ENCODE data around the gene ZDHHC7.
A peak's percentile ranks its signal among the peaks of the same experiment; 100 is the strongest.

The ZDHHC7 gene

DNA sequence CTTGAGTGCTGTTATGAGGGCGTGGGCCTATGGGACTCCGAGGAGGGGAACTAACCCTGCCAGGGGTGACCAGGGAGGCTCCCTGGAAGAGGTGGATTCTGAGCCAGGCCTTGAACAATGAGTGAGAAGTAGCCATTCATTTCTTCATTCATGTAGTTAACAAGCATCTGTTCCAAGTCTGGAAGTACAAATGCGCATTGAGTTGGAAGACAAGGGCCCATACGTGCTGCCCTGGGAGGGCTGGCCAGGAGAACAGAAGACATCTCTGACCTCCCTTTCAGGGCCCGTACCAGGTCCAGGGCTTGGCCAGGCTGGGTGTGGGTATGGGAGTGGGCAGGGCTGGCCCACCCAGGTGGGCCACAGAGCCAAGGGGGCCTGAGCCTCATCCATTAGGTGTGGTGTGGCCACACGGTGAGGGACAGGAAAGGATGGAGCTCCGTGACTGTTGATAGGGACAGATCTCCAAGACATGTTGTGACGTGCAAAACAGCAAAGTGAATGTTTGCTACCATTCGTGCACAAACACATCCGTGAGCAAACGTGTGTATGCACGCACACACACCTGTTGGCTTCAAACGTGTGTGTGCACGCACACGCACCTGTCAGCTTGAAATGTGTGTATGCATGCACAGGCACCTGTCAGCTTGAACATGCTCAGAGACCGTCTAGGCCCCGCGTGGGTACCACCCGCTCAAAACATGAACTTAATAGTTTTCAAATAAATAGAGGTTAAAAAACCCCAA is 46.8 kb downstream of the ZDHHC7 start:
- DNase-seq (ENCODE audit: low spot score), result no peak

- DNase-seq (ENCODE audit: low spot score), result no peak
These were observed 48.3 kb downstream of the ZDHHC7 start for GRCh38 chr16:84963066-84963465.

DNA sequence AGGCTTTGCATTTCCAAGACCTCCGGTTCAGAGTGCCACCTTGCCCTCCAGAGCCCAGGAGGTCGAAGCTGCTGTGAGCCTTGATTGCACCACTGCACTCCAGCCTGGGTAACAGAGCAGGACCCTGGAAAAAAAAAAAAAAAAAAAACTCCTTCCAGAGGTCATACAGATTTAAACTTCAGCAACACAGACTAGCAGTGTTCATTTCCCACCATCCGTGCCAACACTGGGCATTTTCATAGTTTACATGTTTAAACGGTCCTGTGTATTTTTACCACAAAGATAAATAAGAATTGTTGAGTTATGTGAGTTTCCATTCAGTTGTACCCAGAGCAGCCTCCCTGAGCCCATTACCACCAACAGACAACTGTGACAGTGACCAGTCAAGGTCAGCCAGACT is 50.4 kb downstream of the ZDHHC7 start:
- DNase-seq (ENCODE audit: low spot score), result no peak

DNA sequence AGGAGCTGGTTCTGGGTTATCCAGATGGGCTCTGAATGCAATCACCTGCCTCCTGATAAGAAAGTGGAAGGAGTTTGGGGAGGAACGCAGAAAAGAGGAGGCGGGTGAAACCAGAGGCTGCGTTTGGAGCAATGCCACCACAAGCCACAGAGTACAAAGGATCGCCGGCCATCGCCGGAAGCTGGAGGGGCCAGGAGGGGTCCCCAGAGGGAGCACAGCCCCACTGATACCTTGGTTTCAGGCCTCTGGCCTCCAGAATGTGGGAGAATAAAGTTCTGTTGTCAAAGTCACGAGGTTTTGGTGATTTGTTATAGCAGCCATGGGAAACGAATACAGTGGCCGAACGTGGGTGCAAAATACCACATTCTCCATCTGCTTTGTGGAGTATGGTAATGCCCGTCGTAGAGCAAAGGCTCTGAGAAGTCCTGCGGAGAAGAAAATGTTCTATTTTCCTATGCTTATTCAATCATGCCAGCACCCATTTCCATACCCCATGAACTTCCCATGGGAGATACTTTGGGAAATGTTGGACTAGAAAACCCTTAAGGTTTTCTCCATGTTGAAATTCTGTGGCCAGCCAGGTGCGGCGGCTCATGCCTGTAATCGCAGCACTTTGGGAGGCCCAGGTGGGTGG is 51.4 kb downstream of the ZDHHC7 start:
- DNase-seq (ENCODE audit: low spot score), result no peak

DNA sequence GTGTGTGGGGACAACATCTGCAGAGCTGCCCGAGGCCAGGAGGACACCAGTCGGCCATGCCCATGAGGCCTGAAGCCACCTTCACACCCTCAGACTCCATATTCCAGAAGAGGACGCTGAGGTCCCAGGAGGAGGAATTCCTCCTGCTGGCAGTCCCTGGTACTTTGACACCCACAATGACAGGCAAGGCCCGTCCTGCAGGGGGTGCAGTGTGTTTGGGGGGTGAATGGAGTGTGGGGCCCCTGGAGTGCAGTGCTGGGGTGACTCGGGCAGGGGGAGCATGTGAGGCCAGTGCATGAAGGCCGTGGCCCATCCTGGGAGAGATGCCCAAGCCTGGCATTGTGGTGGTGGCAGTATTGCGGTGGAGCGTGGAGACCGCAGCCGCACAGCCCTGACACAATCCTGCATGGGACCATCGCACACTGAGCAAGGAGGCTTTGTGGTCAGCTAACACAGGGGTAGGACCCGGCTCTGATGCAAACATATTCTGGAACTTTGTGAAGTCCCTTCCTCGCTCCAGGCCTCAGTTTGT is 52.2 kb downstream of the ZDHHC7 start:
- no peak for DNase-seq (ENCODE audit: low spot score)

- no peak for DNase-seq (ENCODE audit: low spot score)
These were observed 53.5 kb downstream of the ZDHHC7 start for GRCh38 chr16:84957792-84958191.

DNA sequence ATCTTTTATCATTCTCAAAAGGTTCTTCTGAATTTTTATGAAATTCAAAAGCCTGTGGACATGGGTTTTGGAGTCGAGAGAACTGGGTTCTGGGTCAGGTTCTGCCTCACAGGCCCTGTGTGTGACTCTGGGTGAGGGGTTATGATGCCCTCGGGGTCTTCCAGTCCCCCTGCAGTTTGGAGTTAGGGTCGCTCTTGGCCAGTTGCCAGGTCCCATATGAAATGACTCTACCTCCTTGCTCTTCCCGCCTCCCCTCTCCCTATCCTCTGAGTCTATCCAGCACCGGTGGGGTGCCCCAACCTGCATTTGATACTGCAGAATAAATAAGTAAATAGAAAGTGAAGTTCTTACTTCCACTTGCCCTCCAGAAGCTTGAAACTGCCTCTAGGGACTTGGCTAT is 54.1 kb downstream of the ZDHHC7 start:
- no peak for DNase-seq (ENCODE audit: low spot score)

- no peak for DNase-seq (ENCODE audit: low spot score)
These were observed 55.9 kb downstream of the ZDHHC7 start for GRCh38 chr16:84955427-84955826.

- no peak for DNase-seq (ENCODE audit: low spot score)
These were observed 58.1 kb downstream of the ZDHHC7 start for GRCh38 chr16:84953190-84953746.

GRCh38 chr16:84952335-84953189 is 58.8 kb downstream of the ZDHHC7 start:
- DNase-seq (ENCODE audit: low spot score), result peak; percentile 68

GRCh38 chr16:84950906-84951305 is 60.4 kb downstream of the ZDHHC7 start:
- peak; percentile 37 for DNase-seq (ENCODE audit: low spot score)

DNA sequence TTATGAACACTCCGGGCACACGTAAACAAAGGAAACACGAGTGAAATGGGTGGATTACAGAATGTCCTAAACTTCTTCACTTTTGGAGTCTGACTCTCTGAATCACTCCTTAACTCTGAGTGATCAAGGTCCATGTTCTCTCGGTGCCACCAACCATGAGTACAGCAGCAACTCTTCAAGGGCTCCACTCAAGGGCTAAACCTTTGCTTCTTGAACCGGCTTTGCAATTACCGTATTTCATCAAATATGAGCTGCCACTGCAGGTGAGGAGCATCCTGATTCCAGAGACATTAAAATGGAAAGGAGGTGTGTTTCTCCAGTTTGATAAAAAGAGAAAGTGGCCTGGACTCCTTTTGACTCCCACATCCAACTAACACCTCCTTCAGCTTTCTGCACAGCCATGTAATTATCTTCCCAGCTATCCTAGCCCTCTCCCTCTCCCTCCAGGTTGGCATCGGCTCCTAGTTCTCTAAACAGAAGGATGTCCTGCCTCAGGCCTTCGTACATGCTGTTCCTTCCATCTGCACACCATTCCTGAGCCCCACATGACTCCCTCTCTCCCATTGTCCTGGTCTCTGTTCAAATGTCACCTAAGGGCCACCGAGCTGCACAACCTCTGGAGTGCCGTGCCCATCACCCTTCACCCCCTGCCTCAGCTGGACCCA is 61.4 kb downstream of the ZDHHC7 start:
- no peak for DNase-seq (ENCODE audit: low spot score)

DNA sequence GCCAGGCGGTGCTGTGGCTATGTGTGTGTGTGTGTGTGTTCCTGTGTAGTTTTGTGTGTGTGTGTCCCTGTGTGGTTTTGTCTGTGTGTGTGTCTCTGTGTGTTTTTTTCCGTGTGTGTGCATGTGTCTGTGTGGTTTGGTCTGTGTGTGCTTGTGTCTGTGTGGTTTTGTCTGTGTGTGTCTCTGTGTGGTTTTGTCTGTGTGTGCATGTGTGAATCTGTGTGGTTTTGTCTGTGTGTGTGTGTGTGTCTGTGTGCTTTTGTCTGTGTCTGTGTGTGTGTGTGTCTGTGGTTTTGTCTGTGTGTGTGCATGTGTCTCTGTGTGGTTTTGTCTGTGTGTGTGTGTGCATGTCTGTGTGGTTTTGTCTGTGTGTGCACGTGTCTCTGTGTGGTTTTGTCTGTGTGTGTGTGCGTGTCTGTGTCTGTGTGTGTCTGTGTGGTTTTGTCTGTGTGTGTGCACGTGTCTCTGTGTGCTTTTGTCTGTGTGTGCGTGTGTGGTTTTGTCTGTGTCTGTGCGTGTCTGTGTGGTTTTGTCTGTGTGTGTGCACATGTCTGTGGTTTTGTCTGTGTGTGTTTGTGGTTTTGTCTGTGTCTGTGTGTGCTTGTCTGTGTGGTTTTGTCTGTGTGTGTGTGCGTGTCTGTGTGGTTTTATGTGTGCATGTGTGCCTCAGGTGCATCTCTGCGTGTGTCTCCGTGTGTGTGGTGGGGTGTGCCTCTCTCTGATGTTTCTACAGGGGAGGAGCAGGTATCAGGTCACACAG is 62.3 kb downstream of the ZDHHC7 start:
- DNase-seq (ENCODE audit: low spot score), result no peak

GRCh38 chr16:84947996-84948850 is 63.1 kb downstream of the ZDHHC7 start:
- no peak for DNase-seq (ENCODE audit: low spot score)

- DNase-seq (ENCODE audit: low spot score), result no peak
These were observed 64.3 kb downstream of the ZDHHC7 start for GRCh38 chr16:84947022-84947421.

GRCh38 chr16:84943620-84944019 is 67.7 kb downstream of the ZDHHC7 start:
- no peak for DNase-seq (ENCODE audit: low spot score)

- no peak for DNase-seq (ENCODE audit: low spot score)
These were observed 68.5 kb downstream of the ZDHHC7 start for GRCh38 chr16:84942786-84943185.

GRCh38 chr16:84941921-84942320 is 69.4 kb downstream of the ZDHHC7 start:
- no peak for DNase-seq (ENCODE audit: low spot score)

GRCh38 chr16:84940670-84941551 is 70.4 kb downstream of the ZDHHC7 start:
- DNase-seq (ENCODE audit: low spot score), result no peak
